K562 (cell line): ENCODE results near the gene LRP1. TPM values are rescaled to one million over a fixed set of nuclear protein-coding genes. Genes with fewer than 3 reads are reported as not detected.

Source experiments
- ATAC-seq: fragments of 200-7000 bp; cut with Tn5 transposase; 3 replicates; pipeline ENCODE4 v1.9.1; 2020; ENCODE audit warnings: moderate library complexity
- BruUV-seq: library from RNA; stranded (reverse); fragments of 400-500 nt; replicated peaks from 2 replicates; lab custom pipeline; 2021; lab: Mats Ljungman, UMichigan
- CTCF ChIA-PET: fragments of 300-600 bp; formaldehyde crosslinking; extraction: SDS; loops from one replicate; lab custom pipeline; 2021; ENCODE audit warnings: low intra/inter-chr PET ratio; lab: Yijun Ruan, JAX
- POLR2A ChIA-PET: fragments of 300-600, 350-650 bp; sonication (Branson Sonifier 250); formaldehyde crosslinking; extraction: SDS; loops from one replicate; lab custom pipeline; 2021; ENCODE audit warnings: antibody characterized with exemption, inconsistent platforms; lab: Yijun Ruan, JAX
- DNase-seq, 4 experiments: peaks; one replicate each; pipeline versions ENCODE4 v3.0.0 to v3.0.0-alpha.2; 2011 to 2018; ENCODE audit warnings: low spot score in 3 of 4, mixed read lengths in 3 of 4; ENCODE audit errors: extremely low read depth in 1 of 4
- FAIRE-seq: peaks from 2 replicates; lab custom pipeline; 2011; peaks lifted over from hg19 to GRCh38; lab: Jason Lieb, UNC
- H2AFZ ChIP-seq: 2 replicates; pipeline ENCODE4 v1.6.0; 2011; ENCODE audit warnings: low read depth, low read length, control low read depth, inconsistent platforms
- H3K27ac ChIP-seq: fragments of 200-600 bp; 3 replicates; pipeline ENCODE4 v1.8.0; 2011; ENCODE audit warnings: low read depth, mild to moderate bottlenecking, control low read depth, inconsistent platforms, low read length, moderate library complexity, mixed read lengths; ENCODE audit errors: extremely low read depth
- H3K27me3 ChIP-seq, 2 experiments: fragments of 300-600 bp in 1 of 2; 2 replicates in 1 of 2; 3 replicates in 1 of 2; pipeline versions ENCODE4 v1.6.0 to v1.8.0; 2011; ENCODE audit warnings: inconsistent platforms in 2 of 2, low read length in 2 of 2, mild to moderate bottlenecking in 1 of 2, mixed read lengths in 1 of 2, moderate library complexity in 1 of 2; ENCODE audit not compliant: control insufficient read depth in 2 of 2, insufficient read depth in 2 of 2
- H3K36me3 ChIP-seq: fragments of 300-600 bp; 3 replicates; pipeline ENCODE4 v1.8.0; 2011; ENCODE audit warnings: mild to moderate bottlenecking, low read length, inconsistent platforms; ENCODE audit not compliant: control insufficient read depth, insufficient read depth
- H3K4me1 ChIP-seq, 2 experiments: fragments of 200-600 bp in 1 of 2; replicated peaks in 1 of 2; 2 replicates in 1 of 2; 3 replicates in 1 of 2; pipeline versions ENCODE4 v1.5.1 to v1.8.0; 2011; ENCODE audit warnings: inconsistent platforms in 2 of 2, low read length in 2 of 2, mild to moderate bottlenecking in 1 of 2, mixed read lengths in 1 of 2, moderate library complexity in 1 of 2; ENCODE audit not compliant: control insufficient read depth in 2 of 2, insufficient read depth in 2 of 2
- H3K4me2 ChIP-seq: 2 replicates; pipeline ENCODE4 v1.6.1; 2011; ENCODE audit warnings: low read length, control low read depth, inconsistent platforms, mixed read lengths; ENCODE audit not compliant: insufficient read depth
- H3K4me3 ChIP-seq: fragments of 200-600 bp; sonication (generic), shearing (Covaris generic); 2 replicates; pipeline ENCODE4 v1.5.1; 2016; ENCODE audit warnings: control low read depth, inconsistent platforms
- H3K79me2 ChIP-seq: fragments of 200-600 bp; 3 replicates; pipeline ENCODE4 v1.8.0; 2011; ENCODE audit warnings: low read length, inconsistent platforms; ENCODE audit not compliant: control insufficient read depth, insufficient read depth
- H3K9ac ChIP-seq, 2 experiments: 2 replicates each; pipeline versions ENCODE4 v1.6.0 to v1.6.1; 2011; ENCODE audit warnings: low read depth in 2 of 2, low read length in 2 of 2, control low read depth in 1 of 2, inconsistent platforms in 1 of 2, mild to moderate bottlenecking in 1 of 2, mixed read lengths in 1 of 2; ENCODE audit not compliant: insufficient read depth in 1 of 2
- H3K9me1 ChIP-seq: one replicate; pipeline ENCODE4 v1.6.0; 2011; ENCODE audit warnings: inconsistent platforms, mild to moderate bottlenecking, low read length, moderate library complexity; ENCODE audit not compliant: control insufficient read depth, insufficient read depth
- H3K9me3 ChIP-seq: replicated peaks from 2 replicates; pipeline ENCODE4 v1.5.1; 2011; ENCODE audit warnings: low read depth, low read length, inconsistent platforms; ENCODE audit not compliant: control insufficient read depth, insufficient read depth
- H4K20me1 ChIP-seq: replicated peaks from 2 replicates; pipeline ENCODE4 v1.6.1; 2011; ENCODE audit warnings: low read length, inconsistent platforms, mixed read lengths; ENCODE audit not compliant: control insufficient read depth, insufficient read depth
- MBD1 ChIP-seq: fragments of 250-450 bp; sonication (Bioruptor Pico); IDR thresholded peaks from 2 replicates; pipeline ENCODE4 v1.8.0; 2022; ENCODE audit warnings: inconsistent platforms
- MTF1 ChIP-seq: fragments of 250-450 bp; sonication (Bioruptor Pico); IDR thresholded peaks from 2 replicates; pipeline ENCODE4 v1.9.0; 2021; ENCODE audit warnings: moderate library complexity, mild to moderate bottlenecking, inconsistent platforms, borderline replicate concordance
- THRAP3 ChIP-seq: fragments of 450-650 bp; IDR thresholded peaks from 2 replicates; pipeline ENCODE4 v1.6.1; 2016; ENCODE audit warnings: mild to moderate bottlenecking, inconsistent platforms, borderline replicate concordance
- ZBTB12 ChIP-seq: fragments of 250-450 bp; sonication (Bioruptor Pico); IDR thresholded peaks from 2 replicates; pipeline ENCODE4 v1.4.0; 2020
- WGBS: fragments of 100-300 bp; shearing (Covaris generic); methylation state at CpG from one replicate; pipeline ENCODE4 v1.1.6; 2016; ENCODE audit warnings: low coverage, mixed read lengths; ENCODE audit not compliant: insufficient coverage; ENCODE audit errors: missing lambda C conversion rate; 5-methylcytosine and 5-hydroxymethylcytosine counted together
- in situ Hi-C: fragments of 300-500 bp; cut with MboI; formaldehyde crosslinking; loops from 4 replicates; pipeline ENCODE4 v1.15.0; 2018; ENCODE audit warnings: inconsistent platforms, mixed read lengths
- intact Hi-C: fragments of 100-400 bp; cut with micrococcal nuclease; formaldehyde crosslinking; loops from 2 replicates; pipeline ENCODE4 v1.14.2; 2022
- polyA plus RNA-seq, 8 experiments: library from polyadenylated mRNA; depleted of rRNA in 4 of 8; stranded (reverse) in 5 of 8; unstranded in 3 of 8; fragments of >200 nt; fragmentation: Nextera tagmentation in 2 of 8; fragmentation: Illumina TruSeq in 1 of 8; extraction: Ambion mirVana in 2 of 8; extraction: Trizol in 1 of 8; gene quantifications; 2 replicates each; pipeline versions ENCODE4 v1.2.1 to v1.2.3, GENCODE V29; 2011 to 2014; ENCODE audit warnings: inconsistent platforms in 1 of 8, missing spikeins in 1 of 8
- total RNA-seq, 7 experiments: library from RNA; depleted of rRNA in 6 of 7; stranded (reverse); fragments of >200 nt in 6 of 7; fragmentation: Illumina TruSeq in 2 of 7; extraction: Trizol in 2 of 7; gene quantifications; 2 replicates each; pipeline versions ENCODE4 v1.2.1 to v1.2.3, GENCODE V29; 2011 to 2021; ENCODE audit warnings: low replicate concordance in 1 of 7

The LRP1 gene
- total and polyA plus RNA-seq, 9 of the 15 experiments (the other 6 are each of a cell fraction or from before 2014, with no cell fraction given), result 0.04 to 0.64 (median 0.19) TPM; not detected in 2

- no peak overlapping the region for H3K4me3 ChIP-seq
- BruUV-seq, result no TSS peak
Observed at GRCh38 chr12:57224278-57224972, 96.1 kb downstream of the LRP1 start.

More at GRCh38 chr12:57224278-57224972, 96.1 kb downstream of the LRP1 start:
- Histone ChIP-seq H3K4me1 (peaks cover 31 to 56% of the 10 kb centered on the region in 2 experiments), H3K9me3 (no peaks in the 10 kb centered on the region), H3K9ac (no peak overlapping the region), H3K27ac (no peak overlapping the region), H3K4me2 (no peak overlapping the region), H3K79me2 (peaks cover 3% of the 10 kb centered on the region; the same call in 2 of the 3 replicates), H2AFZ (no peak overlapping the region), H4K20me1 (no peaks in the 10 kb centered on the region; the same call in 1 of the 2 replicates), H3K27me3 (peaks cover 14 to 23% of the 10 kb centered on the region in 2 experiments; a peak in 4 of 5 replicates), H3K9me1 (no peaks in the 10 kb centered on the region), H3K36me3 (no peaks in the 10 kb centered on the region)
- TF ChIP-seq ZBTB12 (CRISPR knock-in tag) (no peak), THRAP3 (no peak), MTF1 (CRISPR knock-in tag) (no peak), MBD1 (no peak)
- ATAC-seq, result no peak
- in situ Hi-C loops (no loop called here), intact Hi-C loops (no loop called here)
- POLR2A ChIA-PET, result interaction anchor here (0.6 to 1.0 kb wide), 3 partner anchors 9 to 408 kb away, joined by 3 to 4 read pairs (median 3); partner anchors contain the start of gene B4GALNT1
- no peak for DNase-seq
- 79% methylated on average over 27 of the region's 30 CpGs for WGBS
- no peak for FAIRE-seq
- CTCF ChIA-PET, result no interaction called here
